KOPT-K1 (cell line): ENCODE results near the gene SLC6A3.

Source experiments
- H3K27ac ChIP-seq: fragments of 200-600 bp; sonication (generic); 2 replicates; pipeline ENCODE4 v1.5.1; 2016; ENCODE audit warnings: antibody characterized with exemption, mild to moderate bottlenecking, low read depth, low read length; ENCODE audit not compliant: poor library complexity, severe bottlenecking
- H3K36me3 ChIP-seq: fragments of 200-600 bp; sonication (generic); 2 replicates; pipeline ENCODE4 v1.5.1; 2017; ENCODE audit warnings: antibody characterized with exemption, mild to moderate bottlenecking, low read length, moderate library complexity; ENCODE audit not compliant: insufficient read depth
- H3K9me3 ChIP-seq: fragments of 200-600 bp; sonication (generic); 2 replicates; pipeline ENCODE4 v1.5.1; 2017; ENCODE audit warnings: antibody characterized with exemption, low read length, mild to moderate bottlenecking; ENCODE audit not compliant: insufficient read depth, poor library complexity, severe bottlenecking

The SLC6A3 gene

DNA sequence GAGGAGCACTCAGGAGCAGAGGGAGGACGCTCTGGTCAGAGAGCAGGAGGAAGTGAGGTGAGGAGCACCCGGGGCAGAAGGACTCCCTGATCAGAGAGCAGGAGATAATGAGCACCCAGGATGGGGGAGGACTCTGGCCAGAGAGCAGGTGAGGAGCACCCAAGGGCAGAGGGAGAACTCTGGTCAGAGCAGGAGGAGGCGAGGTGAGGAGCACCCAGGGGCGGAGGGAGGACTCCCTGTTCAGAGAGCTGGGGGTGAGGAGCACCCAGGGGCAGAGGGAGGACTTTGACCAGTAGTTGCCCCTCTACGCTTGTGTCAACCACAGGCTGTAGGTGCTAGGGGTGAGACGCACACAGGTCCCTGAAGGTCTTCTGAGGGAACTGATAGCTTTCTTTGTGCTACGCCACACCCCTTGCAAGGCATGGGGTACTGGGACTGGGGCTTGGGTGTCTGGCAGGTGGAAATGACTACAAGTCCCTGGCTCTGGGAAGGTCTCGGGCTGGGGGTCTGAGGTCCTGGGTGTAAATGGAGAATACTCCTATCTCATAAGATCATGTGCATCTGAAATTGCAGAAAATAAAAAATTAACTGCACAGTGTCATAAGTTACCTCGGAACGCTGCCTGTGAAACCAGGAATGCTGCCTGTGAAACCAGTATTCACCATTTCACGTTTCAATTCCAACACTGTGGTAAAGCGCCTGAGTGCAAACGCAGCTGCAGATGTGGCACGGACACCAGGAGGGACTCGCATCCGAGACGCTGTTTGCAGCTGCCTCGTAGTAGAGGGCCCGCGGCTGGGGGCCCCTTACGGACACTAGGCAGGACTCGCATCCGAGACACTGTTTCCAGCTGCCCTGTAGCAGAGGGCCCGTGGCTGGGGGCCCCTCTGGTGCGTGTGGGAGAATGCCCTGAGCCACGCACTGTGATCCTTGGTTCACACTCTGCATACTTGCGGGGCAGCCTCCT, 27.0 kb upstream of the SLC6A3 start:
- Histone ChIP-seq H3K9me3 (no peaks in the 10 kb centered on the region), H3K36me3 (peaks cover 83% of the 10 kb centered on the region), H3K27ac (no peak overlapping the region)

DNA sequence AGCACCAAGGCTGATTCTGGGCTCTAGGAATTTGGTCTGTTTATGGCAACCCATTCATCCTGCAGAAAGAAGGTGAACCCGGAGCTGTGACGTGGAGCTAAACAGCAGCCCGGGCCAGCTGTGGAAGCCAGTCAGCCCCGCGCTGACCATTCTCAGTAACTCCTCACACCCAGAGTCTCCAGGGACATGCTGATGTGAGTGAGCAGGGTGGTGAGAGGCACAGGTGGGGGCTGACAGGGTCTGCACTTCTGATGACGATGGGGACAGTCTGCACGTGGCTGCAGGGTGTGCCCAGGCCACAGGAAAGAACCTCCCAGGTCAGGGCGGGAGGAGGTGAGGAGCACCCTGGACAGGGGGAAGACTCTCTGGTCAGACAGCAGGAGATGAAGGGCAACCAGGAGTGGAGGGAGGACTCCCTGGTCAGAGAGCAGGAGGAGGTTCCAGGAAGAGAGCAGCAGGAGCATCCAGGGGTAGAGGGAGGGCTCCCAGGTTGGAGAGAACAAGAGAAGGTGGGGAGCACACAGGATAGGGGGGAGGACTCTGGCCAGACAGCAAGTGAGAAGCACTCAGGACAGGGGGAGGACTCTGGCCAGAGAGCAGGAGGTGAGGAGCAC, 26.1 kb upstream of the SLC6A3 start:
- Histone ChIP-seq H3K36me3 (peaks cover 83% of the 10 kb centered on the region), H3K27ac (no peak overlapping the region), H3K9me3 (no peaks in the 10 kb centered on the region)

DNA sequence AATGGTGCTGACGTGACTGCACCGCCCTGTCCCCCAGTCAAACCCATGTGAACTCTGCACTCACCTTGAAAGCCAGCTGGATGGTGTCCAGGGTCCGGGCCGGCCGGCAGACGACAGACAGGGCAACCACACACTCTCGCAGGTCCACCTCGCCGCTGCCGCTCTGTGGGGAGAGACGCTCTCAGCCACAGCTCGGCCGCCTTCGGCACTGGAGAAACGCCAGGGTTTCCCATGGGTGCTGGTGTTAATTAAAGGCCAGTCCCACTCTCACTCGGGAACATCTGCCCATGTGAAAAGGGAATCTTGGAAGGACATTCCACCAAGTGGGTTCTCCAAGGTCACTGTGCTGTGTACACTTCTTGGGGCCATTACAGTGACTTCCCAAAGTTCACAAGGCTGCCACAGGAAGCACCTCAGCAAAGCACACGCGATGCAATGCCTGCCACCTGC, 25.5 kb upstream of the SLC6A3 start:
- H3K27ac ChIP-seq: no peak overlapping the region
- H3K36me3 ChIP-seq: peaks cover 83% of the 10 kb centered on the region

DNA sequence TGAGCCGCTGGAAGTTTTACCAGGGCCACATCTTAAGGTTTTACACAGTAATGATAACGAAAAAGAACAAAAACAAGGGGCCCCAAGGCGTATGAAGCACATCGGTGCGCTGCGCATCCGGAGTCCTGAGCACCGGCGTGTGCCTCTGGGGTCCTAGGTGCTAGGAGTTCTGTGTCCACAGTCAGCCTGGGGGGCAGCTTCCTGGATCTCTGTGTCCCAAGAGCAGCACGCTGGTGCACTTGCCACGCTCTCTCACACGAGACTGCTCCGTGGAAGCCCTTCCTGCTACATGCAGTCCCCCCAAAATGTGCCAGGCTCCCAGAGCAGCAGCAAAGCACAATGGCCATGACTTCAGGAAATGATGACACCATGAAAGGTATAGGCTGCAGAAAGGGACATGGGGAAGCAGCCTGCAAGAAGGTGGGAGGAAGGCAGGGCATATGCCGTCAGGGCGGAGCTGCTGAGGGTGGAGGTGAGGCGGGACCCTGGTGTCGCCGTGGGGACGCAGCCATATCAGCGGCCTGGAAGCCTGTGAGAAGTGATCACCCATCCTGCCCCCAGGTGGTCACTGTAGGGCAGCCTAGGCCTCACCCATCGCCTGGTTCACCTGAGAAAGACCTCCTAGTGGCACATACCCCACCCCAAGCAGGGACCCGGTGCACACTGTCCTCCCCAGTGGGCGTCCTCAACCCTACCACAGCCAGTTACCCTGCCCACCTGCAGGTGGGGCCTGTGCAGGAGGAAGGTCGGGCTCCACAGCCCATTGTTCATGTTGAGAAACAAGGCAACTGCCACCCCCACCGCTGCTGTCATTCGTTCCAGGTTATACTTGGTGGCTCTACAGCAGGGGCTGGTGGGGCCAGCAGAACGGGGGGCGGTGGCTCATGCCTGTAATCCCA, 23.6 kb upstream of the SLC6A3 start:
- Histone ChIP-seq H3K27ac (no peak overlapping the region), H3K9me3 (peaks cover 6% of the 10 kb centered on the region), H3K36me3 (peaks cover 83% of the 10 kb centered on the region)

More for the DNA sequence above, 25.5 kb upstream of the SLC6A3 start:
- no peaks in the 10 kb centered on the region for H3K9me3 ChIP-seq

DNA sequence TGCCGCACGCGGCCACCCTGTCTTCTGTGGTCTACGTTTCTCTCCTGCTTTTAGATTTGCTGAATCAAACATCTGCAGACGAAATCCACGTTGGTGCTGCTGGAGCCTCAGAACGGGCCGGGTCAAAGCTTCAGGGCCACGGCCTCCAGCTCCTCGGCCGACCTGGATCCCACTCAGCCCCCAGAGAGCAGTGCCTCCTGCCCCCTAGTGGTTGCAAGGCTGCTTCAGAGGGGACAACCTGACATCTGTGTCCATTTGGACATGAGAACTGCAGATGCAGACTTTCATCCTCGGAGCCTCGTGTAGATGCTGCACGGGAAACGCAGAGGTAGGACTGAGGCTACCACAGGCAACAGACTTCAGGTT, 23.0 kb upstream of the SLC6A3 start:
- Histone ChIP-seq H3K27ac (no peak overlapping the region), H3K9me3 (peaks cover 6% of the 10 kb centered on the region), H3K36me3 (peaks cover 84% of the 10 kb centered on the region)

DNA sequence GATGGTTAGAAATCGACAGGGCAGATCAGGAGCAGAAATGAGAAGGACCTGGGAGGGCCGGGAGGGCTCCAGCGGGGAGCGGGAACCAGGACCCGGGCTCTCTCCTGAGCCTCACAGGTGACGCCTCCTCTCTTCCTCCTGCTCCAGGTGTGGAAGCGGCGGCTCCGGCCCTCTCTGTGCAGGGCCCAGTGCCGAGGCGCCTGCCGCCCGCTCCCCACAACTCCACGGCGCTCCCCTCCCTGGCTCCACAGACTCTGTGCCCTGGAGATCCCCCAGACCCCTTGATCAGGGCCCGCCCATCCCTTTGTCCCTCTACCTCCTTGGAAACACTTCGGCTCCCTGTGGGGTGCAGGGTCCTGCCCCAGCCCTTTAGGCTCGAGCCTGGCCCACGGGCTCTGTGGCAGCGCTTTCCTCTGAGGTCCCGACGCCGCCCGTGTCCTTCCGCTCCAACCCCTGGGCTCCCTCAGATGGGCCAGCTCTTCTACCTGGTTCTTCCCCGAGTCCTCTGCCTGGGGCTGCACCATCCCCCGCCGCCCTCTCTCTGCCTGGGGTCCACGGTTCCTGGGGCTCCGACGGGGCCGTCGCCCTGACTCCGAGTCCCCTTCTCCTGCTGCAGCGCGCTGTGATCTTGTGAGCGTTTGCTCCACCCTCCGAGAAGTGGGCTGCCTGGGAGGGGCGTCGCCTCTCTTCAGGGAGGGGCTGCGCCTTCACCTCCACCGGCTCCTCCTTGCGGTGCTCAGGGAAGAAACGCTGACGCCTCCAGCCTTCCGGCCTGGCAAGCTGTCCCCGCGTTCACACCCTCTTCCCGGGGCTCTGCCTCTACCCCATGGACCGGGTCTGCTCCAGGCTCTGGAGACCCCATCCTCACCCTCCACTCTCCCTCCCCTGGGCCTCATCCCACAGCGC, 22.4 kb upstream of the SLC6A3 start:
- Histone ChIP-seq H3K9me3 (peaks cover 6% of the 10 kb centered on the region), H3K27ac (no peak overlapping the region), H3K36me3 (peaks cover 84% of the 10 kb centered on the region)

DNA sequence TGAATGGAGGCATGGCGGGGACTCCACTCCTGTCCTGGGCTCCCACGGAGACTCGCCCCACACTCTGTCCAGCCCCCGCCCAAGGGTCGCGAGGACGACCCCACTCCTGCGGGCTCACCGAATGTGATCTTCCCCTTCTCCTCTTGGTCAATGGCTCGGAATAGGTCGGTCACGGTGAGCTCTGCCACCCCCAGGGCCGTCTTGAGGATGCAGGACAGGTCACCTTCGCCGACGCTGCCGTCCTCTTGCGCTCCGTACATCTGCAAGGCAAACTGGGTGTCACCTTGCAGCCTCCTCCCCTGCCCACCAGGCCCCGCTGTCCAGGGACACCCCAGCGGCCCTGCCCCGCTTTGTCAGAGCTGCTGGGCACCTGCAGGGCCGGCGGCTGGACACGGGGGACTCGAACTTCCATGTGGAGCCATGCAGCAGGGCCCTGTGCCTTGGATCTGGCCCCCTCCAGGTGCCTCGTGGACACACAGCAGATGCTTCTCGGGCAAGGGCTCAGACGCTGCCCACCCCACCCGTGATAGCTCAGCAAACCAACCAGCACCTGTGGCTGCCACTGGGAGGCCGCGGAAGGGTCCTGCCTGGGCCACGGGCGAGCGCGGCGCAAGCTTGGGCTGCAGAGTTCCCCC, 21.5 kb upstream of the SLC6A3 start:
- H3K36me3 ChIP-seq: peaks cover 84% of the 10 kb centered on the region
- H3K27ac ChIP-seq: no peak overlapping the region
- peaks cover 6% of the 10 kb centered on the region for H3K9me3 ChIP-seq

DNA sequence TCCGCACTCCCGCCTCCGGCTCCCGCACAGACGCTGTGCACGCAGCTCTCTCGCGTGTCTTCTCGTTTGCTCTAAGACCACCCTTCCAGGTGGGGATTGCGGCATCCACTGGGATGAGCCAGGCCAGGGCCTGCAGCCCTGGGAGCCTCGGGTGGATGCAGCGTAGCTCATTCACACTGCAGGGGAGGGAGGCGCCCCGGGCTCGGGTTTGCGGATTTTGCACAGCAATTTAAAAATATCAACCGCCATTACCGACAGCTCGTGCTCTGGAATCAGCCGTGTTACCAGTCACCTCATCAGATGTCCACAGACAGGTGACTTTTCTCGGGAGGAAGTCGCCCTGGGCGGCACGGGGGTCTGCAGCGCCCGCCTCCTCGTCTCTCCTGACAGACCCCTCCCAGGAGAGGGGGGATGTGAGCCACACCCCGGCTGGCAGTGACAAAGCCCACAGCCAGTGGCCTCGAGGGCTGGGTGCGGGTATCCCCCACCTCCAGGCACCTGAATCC, 20.8 kb upstream of the SLC6A3 start:
- H3K36me3 ChIP-seq: peaks cover 84% of the 10 kb centered on the region
- H3K27ac ChIP-seq: no peak overlapping the region
- H3K9me3 ChIP-seq: peaks cover 6% of the 10 kb centered on the region

DNA sequence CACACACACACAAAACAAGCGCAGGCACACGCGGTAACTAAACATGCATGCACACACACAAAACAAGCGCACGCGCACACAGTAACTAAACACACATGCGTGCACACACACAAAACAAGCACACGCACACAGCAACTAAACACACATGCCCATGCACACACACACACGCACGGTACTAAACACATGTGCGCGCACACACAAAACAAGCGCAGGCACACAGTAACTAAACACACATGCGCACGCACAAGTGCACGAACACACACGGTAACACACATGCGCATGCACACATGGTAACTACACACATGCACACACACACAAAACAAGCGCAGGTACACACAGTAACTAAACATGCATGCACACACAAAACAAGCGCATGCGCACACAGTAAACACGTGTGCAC, 19.9 kb upstream of the SLC6A3 start:
- Histone ChIP-seq H3K36me3 (peaks cover 84% of the 10 kb centered on the region), H3K27ac (no peak overlapping the region), H3K9me3 (peaks cover 6% of the 10 kb centered on the region)

DNA sequence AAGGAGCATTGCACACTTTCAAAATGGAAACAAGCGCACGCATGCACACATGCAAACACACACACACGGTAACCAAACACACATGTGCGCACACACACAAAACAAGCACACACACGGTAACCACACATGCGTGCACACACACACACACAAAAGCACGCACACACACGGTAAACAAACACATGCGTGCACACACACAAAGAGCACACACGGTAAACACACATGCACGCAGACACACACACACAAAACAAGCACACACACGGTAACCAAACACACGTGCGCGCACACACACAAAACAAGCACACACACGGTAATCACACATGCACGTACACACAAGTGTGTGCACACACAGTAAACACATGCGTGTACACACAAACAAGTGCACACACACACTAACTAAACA, 19.3 kb upstream of the SLC6A3 start:
- no peak overlapping the region for H3K27ac ChIP-seq

DNA sequence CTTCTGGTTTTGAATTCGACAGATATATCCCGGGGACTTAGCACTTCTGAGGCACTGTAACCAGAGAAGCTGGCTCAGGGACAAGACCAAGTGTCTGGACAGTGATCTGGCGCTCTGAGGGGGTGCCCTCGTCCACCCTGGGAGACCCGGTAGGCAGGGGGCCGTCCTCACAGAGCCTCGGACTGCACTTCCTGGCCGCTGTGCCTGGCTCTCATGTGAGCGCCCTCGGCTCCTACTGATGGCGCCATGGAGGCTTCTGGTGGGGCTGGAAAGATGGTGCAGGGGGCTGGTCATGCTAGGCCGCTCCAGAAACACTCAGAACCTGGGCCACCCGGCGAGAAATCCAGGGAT, 18.8 kb upstream of the SLC6A3 start:
- no peak overlapping the region for H3K27ac ChIP-seq
- H3K36me3 ChIP-seq: peaks cover 89% of the 10 kb centered on the region

More for the DNA sequence above, 19.3 kb upstream of the SLC6A3 start:
- H3K36me3 ChIP-seq: peaks cover 84% of the 10 kb centered on the region
- H3K9me3 ChIP-seq: peaks cover 6% of the 10 kb centered on the region

DNA sequence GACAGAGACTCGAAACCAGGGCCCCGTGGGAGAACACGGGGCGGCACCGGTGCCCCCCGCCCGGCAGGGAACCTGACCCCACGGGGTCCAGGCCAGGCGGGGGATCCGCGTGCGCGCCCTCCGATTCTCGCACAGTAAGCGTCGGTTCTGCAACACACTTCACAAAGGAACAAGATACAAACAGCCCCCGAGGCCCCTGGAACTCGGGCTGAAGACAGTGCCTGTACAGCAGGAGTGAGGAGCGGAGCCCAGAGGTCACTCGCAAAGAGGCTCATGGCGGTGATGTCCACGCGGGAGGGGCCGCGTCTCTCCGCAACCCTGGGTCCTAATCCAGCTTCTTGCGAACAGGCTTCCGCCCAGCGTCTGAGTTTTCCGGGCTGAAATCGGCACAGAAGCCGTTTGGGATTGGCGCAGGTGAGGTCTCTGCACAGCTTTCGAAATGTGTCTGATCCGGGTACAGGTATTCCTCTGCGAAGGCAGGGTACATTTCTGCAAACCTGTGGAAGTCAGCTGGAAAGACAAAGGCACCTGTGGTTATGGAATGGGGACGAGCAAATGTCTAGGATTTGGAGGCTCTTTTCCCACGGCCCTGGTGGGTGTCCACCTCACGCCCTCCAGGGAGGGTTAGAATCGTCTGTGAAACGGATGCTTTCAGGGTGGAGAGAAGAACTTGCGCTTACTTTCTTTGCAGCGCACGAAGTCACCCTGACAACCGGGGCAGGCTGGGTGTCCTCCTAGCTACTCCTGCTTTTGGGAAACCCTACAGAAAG, 18.3 kb upstream of the SLC6A3 start:
- Histone ChIP-seq H3K36me3 (peaks cover 94% of the 10 kb centered on the region), H3K27ac (no peak overlapping the region), H3K9me3 (peaks cover 7% of the 10 kb centered on the region)

More for the DNA sequence above, 18.8 kb upstream of the SLC6A3 start:
- peaks cover 6% of the 10 kb centered on the region for H3K9me3 ChIP-seq

DNA sequence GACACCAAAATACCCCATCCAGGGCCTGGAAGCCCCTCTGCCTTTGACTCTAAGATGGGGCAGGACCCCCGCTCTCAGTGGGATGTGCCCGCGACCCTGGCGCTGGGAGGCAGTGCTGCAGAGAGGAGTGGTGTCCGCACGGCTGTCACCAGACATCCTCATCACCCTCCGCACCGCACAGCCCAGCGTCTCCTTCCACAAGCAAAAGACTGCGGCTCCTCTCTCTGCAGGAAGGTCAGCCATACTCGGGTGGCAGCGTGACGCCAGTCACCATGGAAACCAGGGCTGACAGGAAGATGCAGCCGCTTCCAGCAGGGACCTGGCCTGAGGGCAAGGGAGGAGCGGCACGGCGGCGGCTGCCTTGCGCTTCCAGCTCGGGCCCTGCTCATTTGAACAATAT, 17.1 kb upstream of the SLC6A3 start:
- no peak overlapping the region for H3K27ac ChIP-seq
- H3K36me3 ChIP-seq: peaks cover 99% of the 10 kb centered on the region
- H3K9me3 ChIP-seq: peaks cover 19% of the 10 kb centered on the region
